HepG2 (cell line): Measurements from ENCODE around the gene GDF7. TPM values are rescaled to one million over a fixed set of nuclear protein-coding genes. Genes with fewer than 3 reads are reported as not detected.

Source experiments
- DRAP1 ChIP-seq: IDR thresholded peaks from 2 replicates; pipeline ENCODE4 v1.6.1; 2016; ENCODE audit warnings: missing genetic modification reagents, missing compliant biosample characterization
- JDP2 ChIP-seq: sonication (generic); formaldehyde crosslinking; IDR thresholded peaks from 2 replicates; pipeline ENCODE4 v1.8.1; 2022; ENCODE audit warnings: missing genetic modification reagents, borderline replicate concordance
- PHB2 ChIP-seq: fragments of 450-650 bp; IDR thresholded peaks from 2 replicates; pipeline ENCODE4 v1.6.1; 2018; ENCODE audit not compliant: partially characterized antibody
- POLR2A ChIP-seq, 2 experiments: IDR thresholded peaks; 2 replicates each; pipeline ENCODE4 v1.6.1; 2011; ENCODE audit warnings: low read depth in 2 of 2, low read length in 2 of 2, mild to moderate bottlenecking in 1 of 2, moderate library complexity in 1 of 2; ENCODE audit not compliant: insufficient read depth in 1 of 2
- SETDB1 ChIP-seq: sonication (generic); formaldehyde crosslinking; IDR thresholded peaks from 2 replicates; pipeline ENCODE4 v1.5.1; 2020; ENCODE audit warnings: missing genetic modification reagents, mild to moderate bottlenecking, borderline replicate concordance
- SP2 ChIP-seq: sonication (generic); formaldehyde crosslinking; IDR thresholded peaks from 2 replicates; pipeline ENCODE4 v1.5.1; 2020; ENCODE audit warnings: mild to moderate bottlenecking, missing genetic modification reagents
- SRF ChIP-seq: IDR thresholded peaks from 2 replicates; pipeline ENCODE4 v1.6.1; 2011; ENCODE audit warnings: mild to moderate bottlenecking, low read depth, low read length, moderate library complexity
- ZBTB44 ChIP-seq: sonication (generic); formaldehyde crosslinking; IDR thresholded peaks from 2 replicates; pipeline ENCODE4 v1.4.0; 2020; ENCODE audit warnings: missing genetic modification reagents
- ZBTB7B ChIP-seq: sonication (generic); formaldehyde crosslinking; IDR thresholded peaks from 2 replicates; pipeline ENCODE4 v1.4.0; 2020; ENCODE audit warnings: missing genetic modification reagents
- ZFP36L2 ChIP-seq: sonication (generic); formaldehyde crosslinking; IDR thresholded peaks from 2 replicates; pipeline ENCODE4 v1.4.0; 2020; ENCODE audit warnings: missing genetic modification reagents
- ZNF264 ChIP-seq: sonication (generic); formaldehyde crosslinking; IDR thresholded peaks from 2 replicates; pipeline ENCODE4 v1.4.0; 2020; ENCODE audit warnings: missing genetic modification reagents
- ZNF383 ChIP-seq: sonication (generic); formaldehyde crosslinking; IDR thresholded peaks from 2 replicates; pipeline ENCODE4 v1.4.0; 2020; ENCODE audit warnings: missing genetic modification reagents, mild to moderate bottlenecking, borderline replicate concordance
- polyA plus RNA-seq, 8 experiments: library from polyadenylated mRNA; depleted of rRNA in 3 of 8; stranded (reverse) in 7 of 8; unstranded in 1 of 8; fragments of >200 nt; fragmentation: Illumina TruSeq in 4 of 8; extraction: Trizol in 4 of 8; gene quantifications; 2 replicates each; pipeline versions ENCODE4 v1.2.1 to v1.2.3, GENCODE V29; 2011 to 2016; ENCODE audit warnings: low read depth in 4 of 8, missing spikeins in 1 of 8, mixed read lengths in 1 of 8; ENCODE audit not compliant: insufficient read depth in 1 of 8
- total RNA-seq, 5 experiments: library from RNA; depleted of rRNA; stranded (reverse); fragments of >200 nt; fragmentation: Illumina TruSeq; extraction: Trizol; gene quantifications; 2 replicates each; pipeline ENCODE4 v1.2.3, GENCODE V29; 2016; ENCODE audit warnings: low read depth in 1 of 5
- TF ChIP-seq, protein P1 (sequence below): IDR thresholded peaks from 2 replicates; pipeline ENCODE4 v1.6.1; 2016; ENCODE audit warnings: low read depth, missing genetic modification reagents, missing compliant biosample characterization
- TF ChIP-seq, protein P2 (sequence below), 2 experiments: sonication (generic) in 1 of 2; formaldehyde crosslinking in 1 of 2; IDR thresholded peaks; 2 replicates each; pipeline versions ENCODE4 v1.4.0 to v1.6.1; 2016 to 2020; ENCODE audit warnings: borderline replicate concordance in 1 of 2, low read depth in 1 of 2, mild to moderate bottlenecking in 1 of 2, missing genetic modification reagents in 1 of 2
- TF ChIP-seq, protein P3 (sequence below): sonication (generic); formaldehyde crosslinking; IDR thresholded peaks from 2 replicates; pipeline ENCODE4 v1.4.0; 2020; ENCODE audit warnings: mild to moderate bottlenecking, missing genetic modification reagents

The GDF7 gene
- total and polyA plus RNA-seq, 2 of the 13 experiments (the other 11 are each of a cell fraction or from before 2014, with no cell fraction given) = 1.6 to 15.0 TPM

GRCh38 chr2:20665243-20666004 lies 1.5 kb upstream of the GDF7 start (continued):
- TF ChIP-seq, protein P1, sequence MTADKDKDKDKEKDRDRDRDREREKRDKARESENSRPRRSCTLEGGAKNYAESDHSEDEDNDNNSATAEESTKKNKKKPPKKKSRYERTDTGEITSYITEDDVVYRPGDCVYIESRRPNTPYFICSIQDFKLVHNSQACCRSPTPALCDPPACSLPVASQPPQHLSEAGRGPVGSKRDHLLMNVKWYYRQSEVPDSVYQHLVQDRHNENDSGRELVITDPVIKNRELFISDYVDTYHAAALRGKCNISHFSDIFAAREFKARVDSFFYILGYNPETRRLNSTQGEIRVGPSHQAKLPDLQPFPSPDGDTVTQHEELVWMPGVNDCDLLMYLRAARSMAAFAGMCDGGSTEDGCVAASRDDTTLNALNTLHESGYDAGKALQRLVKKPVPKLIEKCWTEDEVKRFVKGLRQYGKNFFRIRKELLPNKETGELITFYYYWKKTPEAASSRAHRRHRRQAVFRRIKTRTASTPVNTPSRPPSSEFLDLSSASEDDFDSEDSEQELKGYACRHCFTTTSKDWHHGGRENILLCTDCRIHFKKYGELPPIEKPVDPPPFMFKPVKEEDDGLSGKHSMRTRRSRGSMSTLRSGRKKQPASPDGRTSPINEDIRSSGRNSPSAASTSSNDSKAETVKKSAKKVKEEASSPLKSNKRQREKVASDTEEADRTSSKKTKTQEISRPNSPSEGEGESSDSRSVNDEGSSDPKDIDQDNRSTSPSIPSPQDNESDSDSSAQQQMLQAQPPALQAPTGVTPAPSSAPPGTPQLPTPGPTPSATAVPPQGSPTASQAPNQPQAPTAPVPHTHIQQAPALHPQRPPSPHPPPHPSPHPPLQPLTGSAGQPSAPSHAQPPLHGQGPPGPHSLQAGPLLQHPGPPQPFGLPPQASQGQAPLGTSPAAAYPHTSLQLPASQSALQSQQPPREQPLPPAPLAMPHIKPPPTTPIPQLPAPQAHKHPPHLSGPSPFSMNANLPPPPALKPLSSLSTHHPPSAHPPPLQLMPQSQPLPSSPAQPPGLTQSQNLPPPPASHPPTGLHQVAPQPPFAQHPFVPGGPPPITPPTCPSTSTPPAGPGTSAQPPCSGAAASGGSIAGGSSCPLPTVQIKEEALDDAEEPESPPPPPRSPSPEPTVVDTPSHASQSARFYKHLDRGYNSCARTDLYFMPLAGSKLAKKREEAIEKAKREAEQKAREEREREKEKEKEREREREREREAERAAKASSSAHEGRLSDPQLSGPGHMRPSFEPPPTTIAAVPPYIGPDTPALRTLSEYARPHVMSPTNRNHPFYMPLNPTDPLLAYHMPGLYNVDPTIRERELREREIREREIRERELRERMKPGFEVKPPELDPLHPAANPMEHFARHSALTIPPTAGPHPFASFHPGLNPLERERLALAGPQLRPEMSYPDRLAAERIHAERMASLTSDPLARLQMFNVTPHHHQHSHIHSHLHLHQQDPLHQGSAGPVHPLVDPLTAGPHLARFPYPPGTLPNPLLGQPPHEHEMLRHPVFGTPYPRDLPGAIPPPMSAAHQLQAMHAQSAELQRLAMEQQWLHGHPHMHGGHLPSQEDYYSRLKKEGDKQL (CRISPR knock-in tag) = no peak
- no peak for TF ChIP-seq POLR2A (IDR thresholded peaks at IDR 0.05; ENCODE audit: insufficient read depth in 1 of 2, low read depth in 2 of 2, low read length in 2 of 2)
- no peak for TF ChIP-seq SP2
- TF ChIP-seq, protein P2, sequence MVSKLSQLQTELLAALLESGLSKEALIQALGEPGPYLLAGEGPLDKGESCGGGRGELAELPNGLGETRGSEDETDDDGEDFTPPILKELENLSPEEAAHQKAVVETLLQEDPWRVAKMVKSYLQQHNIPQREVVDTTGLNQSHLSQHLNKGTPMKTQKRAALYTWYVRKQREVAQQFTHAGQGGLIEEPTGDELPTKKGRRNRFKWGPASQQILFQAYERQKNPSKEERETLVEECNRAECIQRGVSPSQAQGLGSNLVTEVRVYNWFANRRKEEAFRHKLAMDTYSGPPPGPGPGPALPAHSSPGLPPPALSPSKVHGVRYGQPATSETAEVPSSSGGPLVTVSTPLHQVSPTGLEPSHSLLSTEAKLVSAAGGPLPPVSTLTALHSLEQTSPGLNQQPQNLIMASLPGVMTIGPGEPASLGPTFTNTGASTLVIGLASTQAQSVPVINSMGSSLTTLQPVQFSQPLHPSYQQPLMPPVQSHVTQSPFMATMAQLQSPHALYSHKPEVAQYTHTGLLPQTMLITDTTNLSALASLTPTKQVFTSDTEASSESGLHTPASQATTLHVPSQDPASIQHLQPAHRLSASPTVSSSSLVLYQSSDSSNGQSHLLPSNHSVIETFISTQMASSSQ (IDR thresholded peaks at IDR 0.05; ENCODE audit: low read depth) = no peak
- TF ChIP-seq, protein P2 (CRISPR knock-in tag; IDR thresholded peaks at IDR 0.05; ENCODE audit: borderline replicate concordance) = no peak
- TF ChIP-seq PHB2 = no peak
- TF ChIP-seq SRF = no peak
- TF ChIP-seq, protein P3, sequence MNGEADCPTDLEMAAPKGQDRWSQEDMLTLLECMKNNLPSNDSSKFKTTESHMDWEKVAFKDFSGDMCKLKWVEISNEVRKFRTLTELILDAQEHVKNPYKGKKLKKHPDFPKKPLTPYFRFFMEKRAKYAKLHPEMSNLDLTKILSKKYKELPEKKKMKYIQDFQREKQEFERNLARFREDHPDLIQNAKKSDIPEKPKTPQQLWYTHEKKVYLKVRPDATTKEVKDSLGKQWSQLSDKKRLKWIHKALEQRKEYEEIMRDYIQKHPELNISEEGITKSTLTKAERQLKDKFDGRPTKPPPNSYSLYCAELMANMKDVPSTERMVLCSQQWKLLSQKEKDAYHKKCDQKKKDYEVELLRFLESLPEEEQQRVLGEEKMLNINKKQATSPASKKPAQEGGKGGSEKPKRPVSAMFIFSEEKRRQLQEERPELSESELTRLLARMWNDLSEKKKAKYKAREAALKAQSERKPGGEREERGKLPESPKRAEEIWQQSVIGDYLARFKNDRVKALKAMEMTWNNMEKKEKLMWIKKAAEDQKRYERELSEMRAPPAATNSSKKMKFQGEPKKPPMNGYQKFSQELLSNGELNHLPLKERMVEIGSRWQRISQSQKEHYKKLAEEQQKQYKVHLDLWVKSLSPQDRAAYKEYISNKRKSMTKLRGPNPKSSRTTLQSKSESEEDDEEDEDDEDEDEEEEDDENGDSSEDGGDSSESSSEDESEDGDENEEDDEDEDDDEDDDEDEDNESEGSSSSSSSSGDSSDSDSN (CRISPR knock-in tag) = peak; percentile 32; the same call in 1 of the 2 replicates
- TF ChIP-seq SETDB1 = no peak
- TF ChIP-seq ZBTB44 (CRISPR knock-in tag) = no peak
- TF ChIP-seq ZBTB7B (CRISPR knock-in tag) = no peak
- TF ChIP-seq DRAP1 (CRISPR knock-in tag) = no peak
- no peak for TF ChIP-seq ZNF383 (CRISPR knock-in tag)
- no peak for TF ChIP-seq ZFP36L2 (CRISPR knock-in tag)
- TF ChIP-seq ZNF264 (CRISPR knock-in tag) = no peak
- no peak for TF ChIP-seq JDP2 (CRISPR knock-in tag)
